Measurements from ENCODE around the gene IL18R1.

Gene IL18R1

DNA sequence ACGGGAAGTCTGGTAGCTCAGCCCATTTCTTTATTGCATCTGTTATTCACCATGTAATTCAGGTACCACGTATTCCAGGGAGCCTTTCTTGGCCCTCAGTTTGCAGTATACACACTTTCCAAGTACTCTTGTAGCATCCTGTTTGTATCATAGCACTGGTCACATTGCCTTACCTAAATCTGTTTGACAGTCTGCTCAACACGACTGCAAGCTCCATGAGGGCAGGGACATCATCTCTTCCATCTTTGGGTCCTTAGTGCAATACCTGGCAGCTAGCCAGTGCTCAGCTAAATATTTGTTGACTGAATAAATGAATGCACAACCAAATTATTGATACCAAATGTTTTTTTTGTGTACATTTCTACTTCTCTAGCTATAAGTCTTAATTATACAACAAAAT, 11.2 kb upstream of the IL18R1 start:
- DNase-seq (ENCODE audit: low read depth in 2 of 2, low spot score in 1 of 2): no peak

- no peak for DNase-seq (ENCODE audit: low read depth in 2 of 2, low spot score in 1 of 2)
Observed at GRCh38 chr2:102345329-102345920, 10.2 kb upstream of the IL18R1 start.

DNA sequence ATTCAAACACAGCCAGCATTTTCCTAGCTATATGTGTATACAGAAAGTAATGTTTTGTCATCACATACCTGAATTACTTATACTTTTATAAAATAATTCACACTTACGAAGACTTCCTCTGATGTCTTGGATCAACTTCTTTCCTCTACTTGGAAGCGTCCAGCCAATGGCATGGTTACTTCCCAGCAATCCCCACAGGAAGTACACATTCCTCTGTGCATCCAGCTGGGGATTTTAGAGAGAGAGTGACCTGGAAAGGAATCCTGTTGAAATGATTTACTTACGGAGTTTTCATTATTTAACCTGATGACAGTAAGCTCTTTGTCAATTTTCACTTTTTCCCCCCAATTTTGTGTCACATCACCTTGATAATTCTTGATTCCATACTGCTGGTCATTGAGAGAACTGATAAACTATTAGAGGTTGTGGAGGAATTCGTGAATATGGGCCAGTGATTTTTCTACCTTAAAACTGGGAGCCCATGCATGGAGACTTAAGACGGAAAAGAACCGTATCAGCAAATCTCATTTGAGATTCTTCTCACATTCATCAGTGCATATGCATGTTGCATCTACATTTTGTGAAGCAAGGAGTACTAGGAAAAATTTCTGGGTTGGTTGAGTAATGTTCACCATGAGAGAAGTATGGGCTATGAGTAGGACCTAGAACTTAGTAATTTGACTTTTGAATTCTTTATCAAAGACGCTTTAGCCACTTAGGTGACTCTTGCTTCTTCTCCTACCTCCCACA, 9.0 kb upstream of the IL18R1 start:
- DNase-seq (ENCODE audit: low read depth in 2 of 2, low spot score in 1 of 2): no peak

DNA sequence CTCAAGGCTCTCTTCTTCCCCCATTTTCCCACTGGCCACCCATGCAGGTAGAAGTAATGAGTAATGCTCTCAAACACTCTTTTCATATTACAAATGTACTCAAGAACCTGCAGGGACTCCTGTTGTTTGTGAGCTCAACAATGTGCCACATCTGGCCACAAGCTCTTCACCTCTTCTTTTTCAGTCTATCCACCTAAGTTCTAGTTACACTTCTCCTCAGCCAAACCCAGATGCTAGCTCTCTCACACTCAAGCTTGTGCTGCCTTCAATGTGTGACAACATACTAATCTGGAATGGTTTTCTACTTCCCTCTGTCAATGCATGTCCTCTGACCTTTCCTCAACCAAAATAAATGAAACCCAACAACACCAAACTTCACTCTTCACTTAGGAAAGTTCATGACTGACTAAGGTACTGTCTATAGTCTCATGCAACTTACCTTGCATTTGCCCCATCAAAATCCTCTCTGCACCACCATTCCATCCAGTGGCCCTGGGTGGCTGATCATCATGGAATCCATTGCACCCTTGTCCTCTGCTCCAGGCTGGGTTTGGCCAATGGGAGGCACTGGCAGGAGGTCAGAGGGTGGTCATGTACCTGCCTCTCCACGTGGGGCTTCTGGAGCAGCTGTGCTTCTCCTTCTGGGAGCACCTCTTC, 5.3 kb upstream of the IL18R1 start:
- DNase-seq (ENCODE audit: low read depth in 2 of 2, low spot score in 1 of 2): no peak

DNA sequence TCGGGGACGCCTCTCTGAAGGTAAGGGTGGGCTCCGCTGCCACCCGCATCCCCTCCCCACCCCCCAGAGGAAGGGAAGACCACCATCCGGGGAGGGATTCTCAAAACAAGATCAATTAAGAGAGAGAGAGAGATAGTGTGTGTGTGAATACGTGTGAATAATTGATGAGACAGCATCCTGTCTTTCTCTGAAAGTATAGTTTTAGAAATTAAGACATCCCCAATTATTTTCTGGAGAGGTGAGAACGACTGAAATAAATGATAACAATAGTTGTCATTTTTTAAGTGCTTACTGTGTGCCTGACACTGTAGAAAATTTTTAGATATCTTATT, 751 bp downstream of the IL18R1 start:
- no peak for DNase-seq (ENCODE audit: low read depth in 2 of 2, low spot score in 1 of 2)

GRCh38 chr2:102356741-102357140, 1.1 kb downstream of the IL18R1 start:
- DNase-seq (ENCODE audit: low read depth in 2 of 2, low spot score in 1 of 2): no peak

GRCh38 chr2:102357937-102358336, 2.3 kb downstream of the IL18R1 start:
- no peak for DNase-seq (ENCODE audit: low read depth in 2 of 2, low spot score in 1 of 2)

GRCh38 chr2:102358496-102358895, 2.9 kb downstream of the IL18R1 start:
- no peak for DNase-seq (ENCODE audit: low read depth in 2 of 2, low spot score in 1 of 2)

GRCh38 chr2:102359527-102359926, 3.9 kb downstream of the IL18R1 start:
- DNase-seq (ENCODE audit: low read depth in 2 of 2, low spot score in 1 of 2): no peak

- DNase-seq (ENCODE audit: low read depth in 2 of 2, low spot score in 1 of 2): no peak
Observed at GRCh38 chr2:102361632-102362241, 6.1 kb downstream of the IL18R1 start.

DNA sequence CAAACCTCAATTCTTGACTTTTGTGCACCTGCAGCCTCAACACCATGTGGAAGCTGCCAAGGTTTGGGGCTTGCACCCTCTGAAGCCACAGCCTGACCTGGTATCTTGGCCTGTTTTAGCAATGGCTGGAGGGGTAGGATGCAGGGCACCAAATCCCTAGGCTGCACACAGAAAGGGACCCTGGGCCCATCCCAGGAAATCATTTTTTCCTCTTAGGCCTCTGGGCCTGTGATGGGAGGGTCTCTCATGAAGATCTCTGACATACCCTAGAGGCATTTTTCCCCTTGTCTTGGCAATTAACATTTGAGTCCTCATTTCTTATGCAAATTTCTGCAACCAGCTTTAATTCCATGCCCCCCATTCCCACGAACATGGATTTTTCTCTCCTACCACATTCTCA, 10.2 kb downstream of the IL18R1 start:
- DNase-seq (ENCODE audit: low read depth in 2 of 2, low spot score in 1 of 2): no peak

GRCh38 chr2:102366406-102367112, 11.0 kb downstream of the IL18R1 start:
- no peak for DNase-seq (ENCODE audit: low read depth in 2 of 2, low spot score in 1 of 2)

DNA sequence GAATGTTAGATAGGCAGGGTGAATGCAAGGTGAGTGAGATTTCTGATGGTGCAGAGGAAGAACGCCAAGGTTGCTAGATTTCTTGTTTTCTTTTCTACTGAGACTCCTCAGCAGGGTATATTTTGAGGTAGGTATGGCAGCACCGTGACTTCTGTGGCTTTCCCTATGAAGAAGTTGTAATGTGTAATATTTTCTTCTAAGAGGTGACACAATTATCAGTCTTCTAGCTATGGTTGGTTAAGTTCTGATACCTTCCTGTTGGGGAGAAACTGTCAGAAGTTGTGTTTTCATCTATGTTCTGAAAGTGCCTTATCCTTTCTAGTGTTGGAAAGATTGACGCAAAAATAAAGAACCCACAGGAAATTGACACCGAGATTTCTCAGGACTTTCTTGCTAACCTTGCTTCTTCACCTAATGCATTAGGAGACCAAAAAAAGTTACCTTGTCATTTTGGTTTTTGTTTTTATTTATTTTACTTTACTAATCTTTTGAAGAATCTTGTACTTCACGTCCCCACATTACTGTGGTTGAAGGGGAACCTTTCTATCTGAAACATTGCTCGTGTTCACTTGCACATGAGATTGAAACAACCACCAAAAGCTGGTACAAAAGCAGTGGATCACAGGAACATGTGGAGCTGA, 11.9 kb downstream of the IL18R1 start:
- DNase-seq (ENCODE audit: low read depth in 2 of 2, low spot score in 1 of 2): no peak

DNA sequence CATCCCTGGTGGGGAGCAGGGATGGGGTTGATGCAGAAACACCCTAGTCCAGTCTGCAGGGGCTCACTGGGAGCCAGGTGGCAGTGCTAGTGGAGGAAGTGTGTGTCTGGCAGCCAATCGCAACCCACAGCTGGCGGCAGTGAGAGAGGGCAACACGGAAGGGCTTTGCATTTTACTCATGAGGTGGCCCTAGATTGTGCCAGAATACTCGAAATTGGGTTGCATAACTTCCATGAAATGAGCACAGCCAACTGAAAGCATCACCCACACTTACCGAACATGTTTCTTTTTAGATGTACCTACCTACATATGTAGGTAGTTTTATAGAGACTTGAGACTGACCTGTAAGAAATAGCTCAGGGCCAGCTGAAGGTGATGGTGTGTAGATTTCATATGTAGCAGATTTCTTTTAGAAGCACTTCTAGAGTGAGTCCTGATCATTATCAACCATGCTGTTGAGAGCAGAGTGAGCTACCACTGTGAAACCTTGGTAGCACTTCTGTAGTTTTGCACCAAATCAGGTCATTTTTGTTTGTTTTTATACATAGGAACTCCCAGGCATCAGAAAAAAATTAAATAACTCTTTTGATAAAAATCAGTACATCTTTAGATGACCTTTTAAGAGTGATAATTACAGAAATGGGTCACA, 13.0 kb downstream of the IL18R1 start:
- no peak for DNase-seq (ENCODE audit: low read depth in 2 of 2, low spot score in 1 of 2)

- no peak for DNase-seq (ENCODE audit: low read depth in 2 of 2, low spot score in 1 of 2)
Observed at GRCh38 chr2:102369866-102370265, 14.3 kb downstream of the IL18R1 start.

DNA sequence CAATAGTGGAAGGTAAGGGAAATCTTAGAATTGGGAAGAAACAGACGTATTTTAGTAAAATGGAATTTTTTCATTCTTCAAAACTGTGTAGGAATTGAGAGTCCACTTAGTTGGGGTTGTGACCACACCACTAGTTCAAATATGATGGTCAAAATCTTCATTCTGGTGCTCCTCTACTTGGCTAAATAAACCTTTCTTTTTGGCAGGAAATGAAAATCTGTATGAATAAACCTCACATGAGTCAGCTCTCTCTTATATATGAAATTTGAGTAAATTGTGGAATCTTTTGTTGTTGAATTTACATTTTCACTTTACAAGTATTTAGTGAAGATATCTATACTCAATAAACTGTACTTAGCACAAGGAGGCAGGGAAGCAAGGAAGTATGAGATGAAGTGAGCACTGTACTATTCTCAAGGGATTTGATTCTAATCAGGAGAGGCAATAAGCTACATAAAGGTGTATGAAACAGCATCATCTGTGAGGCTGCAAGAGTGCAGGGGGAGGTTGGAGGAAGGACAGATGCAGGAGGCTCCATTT, 20.5 kb downstream of the IL18R1 start:
- no peak for DNase-seq (ENCODE audit: low read depth in 2 of 2, low spot score in 1 of 2)

- DNase-seq (ENCODE audit: low read depth in 2 of 2, low spot score in 1 of 2): no peak
Observed at GRCh38 chr2:102383722-102384121, 28.1 kb downstream of the IL18R1 start.

DNA sequence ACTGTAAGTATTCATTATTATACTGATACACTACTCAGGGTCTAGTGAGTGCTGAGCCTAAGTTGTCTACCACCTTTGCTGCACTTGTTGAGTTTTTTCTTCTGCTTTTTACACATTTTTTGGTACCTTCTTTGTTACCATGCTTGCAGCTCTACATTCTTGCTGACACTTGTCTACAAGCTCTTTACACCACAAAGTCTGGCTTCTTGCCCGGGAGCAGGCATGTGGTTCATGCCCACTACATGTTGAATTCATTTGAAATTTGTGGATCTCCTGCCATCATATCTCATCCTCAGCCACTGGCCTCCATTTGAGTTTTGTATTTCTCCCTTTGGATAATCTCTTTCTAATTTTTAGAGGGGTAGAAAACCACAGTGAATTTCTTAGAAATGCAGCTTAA, 29.9 kb downstream of the IL18R1 start:
- DNase-seq (ENCODE audit: low read depth in 2 of 2, low spot score in 1 of 2): no peak

DNA sequence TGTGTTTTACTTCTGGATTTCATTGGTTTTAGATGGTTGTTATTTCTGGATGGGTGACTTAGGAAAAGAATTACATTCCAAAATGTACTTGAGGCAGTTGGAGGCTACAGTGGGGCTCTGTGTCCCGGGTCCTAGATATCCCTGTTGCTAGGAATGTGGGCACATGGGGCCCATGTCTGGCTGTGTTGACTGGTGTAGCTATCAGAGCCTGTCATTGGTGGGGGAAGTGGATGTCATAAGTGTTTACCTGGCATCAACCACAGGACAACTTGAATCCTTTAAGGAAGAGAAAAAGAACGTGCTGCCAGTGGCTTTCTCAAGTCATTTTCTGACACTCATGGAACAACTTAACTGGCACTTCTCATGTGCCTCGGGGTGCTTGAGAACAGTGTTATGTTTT, 30.4 kb downstream of the IL18R1 start:
- DNase-seq (ENCODE audit: low read depth in 2 of 2, low spot score in 1 of 2): no peak

GRCh38 chr2:102386867-102387541, 31.4 kb downstream of the IL18R1 start:
- DNase-seq (ENCODE audit: low read depth in 2 of 2, low spot score in 1 of 2): no peak

Measured in stimulated activated CD8-positive, alpha-beta memory T cell treated with anti-CD3 and anti-CD28 coated beads, Interleukin-4, amount 100 ng/mL, for 1 hour (primary cell).